HEK293 (cell line): ENCODE data around the gene SLC16A5.
A peak's percentile ranks its signal among the peaks of the same experiment; 100 is the strongest.

ENCODE experiments used
- BCL11A ChIP-seq: fragments of 450-650 bp; formaldehyde crosslinking; IDR thresholded peaks from 2 replicates; pipeline ENCODE4 v1.5.1; 2016; ENCODE audit warnings: low read depth, missing biosample characterization, missing genetic modification characterization
- EGR2 ChIP-seq: fragments of 450-650 bp; formaldehyde crosslinking; IDR thresholded peaks from 2 replicates; pipeline ENCODE4 v1.5.1; 2016; ENCODE audit warnings: low read depth, missing biosample characterization, missing genetic modification characterization
- FEZF1 ChIP-seq: fragments of 450-650 bp; formaldehyde crosslinking; IDR thresholded peaks from 2 replicates; pipeline ENCODE4 v1.5.1; 2016; ENCODE audit warnings: missing biosample characterization, missing genetic modification characterization
- GLIS2 ChIP-seq: fragments of 450-650 bp; formaldehyde crosslinking; IDR thresholded peaks from 2 replicates; pipeline ENCODE4 v1.5.1; 2016; ENCODE audit warnings: missing biosample characterization, missing genetic modification characterization
- IKZF3 ChIP-seq: fragments of 450-650 bp; IDR thresholded peaks from 2 replicates; pipeline ENCODE4 v1.5.0; 2018; ENCODE audit warnings: missing biosample characterization, mild to moderate bottlenecking, missing genetic modification characterization, moderate library complexity
- MZF1 ChIP-seq: fragments of 450-650 bp; formaldehyde crosslinking; IDR thresholded peaks from 2 replicates; pipeline ENCODE4 v1.5.1; 2017; ENCODE audit warnings: missing biosample characterization, missing genetic modification characterization, borderline replicate concordance
- OSR2 ChIP-seq: fragments of 450-650 bp; formaldehyde crosslinking; IDR thresholded peaks from 2 replicates; pipeline ENCODE4 v1.5.1; 2016; ENCODE audit warnings: missing biosample characterization, missing genetic modification characterization
- PRDM1 ChIP-seq: fragments of 450-650 bp; formaldehyde crosslinking; IDR thresholded peaks from 2 replicates; pipeline ENCODE4; 2016; ENCODE audit warnings: missing biosample characterization, missing genetic modification characterization
- RBAK ChIP-seq: fragments of 450-650 bp; formaldehyde crosslinking; IDR thresholded peaks from 2 replicates; pipeline ENCODE4 v1.5.1; 2016; ENCODE audit warnings: missing biosample characterization, missing genetic modification characterization
- SP2 ChIP-seq: fragments of 450-650 bp; formaldehyde crosslinking; IDR thresholded peaks from 2 replicates; pipeline ENCODE4 v1.5.1; 2016; ENCODE audit warnings: missing biosample characterization, missing genetic modification characterization
- SP3 ChIP-seq: fragments of 450-650 bp; formaldehyde crosslinking; IDR thresholded peaks from 2 replicates; pipeline ENCODE4 v1.5.1; 2016; ENCODE audit warnings: missing biosample characterization, missing genetic modification characterization
- TRIM28 ChIP-seq: IDR thresholded peaks from 2 replicates; pipeline ENCODE4 v1.6.1; 2011; ENCODE audit warnings: low read length, control low read depth, borderline replicate concordance
- ZBTB7A ChIP-seq: fragments of 450-650 bp; formaldehyde crosslinking; IDR thresholded peaks from 2 replicates; pipeline ENCODE4 v1.5.1; 2016; ENCODE audit warnings: low read depth, missing biosample characterization, missing genetic modification characterization
- ZFHX2 ChIP-seq: fragments of 450-650 bp; formaldehyde crosslinking; conservative IDR thresholded peaks from 2 replicates; pipeline ENCODE4 v1.5.1; 2016; ENCODE audit warnings: missing biosample characterization, missing genetic modification characterization
- ZFP41 ChIP-seq: fragments of 450-650 bp; formaldehyde crosslinking; IDR thresholded peaks from 2 replicates; pipeline ENCODE4 v1.5.1; 2016; ENCODE audit warnings: missing biosample characterization, missing genetic modification characterization, borderline replicate concordance
- ZFP69B ChIP-seq: fragments of 450-650 bp; formaldehyde crosslinking; IDR thresholded peaks from 2 replicates; pipeline ENCODE4 v1.5.1; 2016; ENCODE audit warnings: missing biosample characterization, missing genetic modification characterization
- ZNF146 ChIP-seq: fragments of 450-650 bp; formaldehyde crosslinking; IDR thresholded peaks from 2 replicates; pipeline ENCODE4 v1.5.1; 2016; ENCODE audit warnings: missing biosample characterization, missing genetic modification characterization
- ZNF202 ChIP-seq: fragments of 450-650 bp; formaldehyde crosslinking; IDR thresholded peaks from 2 replicates; pipeline ENCODE4 v1.5.1; 2016; ENCODE audit warnings: missing biosample characterization, missing genetic modification characterization, borderline replicate concordance
- ZNF24 ChIP-seq: fragments of 450-650 bp; formaldehyde crosslinking; IDR thresholded peaks from 2 replicates; pipeline ENCODE4 v1.5.1; 2016; ENCODE audit warnings: missing biosample characterization, missing genetic modification characterization
- ZNF423 ChIP-seq: fragments of 450-650 bp; formaldehyde crosslinking; IDR thresholded peaks from 2 replicates; pipeline ENCODE4 v1.5.1; 2016; ENCODE audit warnings: missing biosample characterization, missing genetic modification characterization
- ZNF473 ChIP-seq: fragments of 450-650 bp; formaldehyde crosslinking; IDR thresholded peaks from 2 replicates; pipeline ENCODE4 v1.5.1; 2017; ENCODE audit warnings: missing biosample characterization, missing genetic modification characterization
- ZNF48 ChIP-seq: fragments of 450-650 bp; formaldehyde crosslinking; IDR thresholded peaks from 2 replicates; pipeline ENCODE4 v1.5.1; 2016; ENCODE audit warnings: missing biosample characterization, missing genetic modification characterization
- ZNF621 ChIP-seq: fragments of 450-650 bp; formaldehyde crosslinking; IDR thresholded peaks from 2 replicates; pipeline ENCODE4 v1.5.1; 2017; ENCODE audit warnings: missing biosample characterization, missing genetic modification characterization
- ZNF747 ChIP-seq: fragments of 450-650 bp; formaldehyde crosslinking; IDR thresholded peaks from 2 replicates; pipeline ENCODE4 v1.5.1; 2016; ENCODE audit warnings: missing biosample characterization, missing genetic modification characterization
- ZNF777 ChIP-seq: fragments of 450-650 bp; formaldehyde crosslinking; IDR thresholded peaks from 2 replicates; pipeline ENCODE4 v1.5.1; 2017; ENCODE audit warnings: missing biosample characterization, missing genetic modification characterization, borderline replicate concordance
- TF ChIP-seq, protein P1 (sequence below): fragments of 450-650 bp; formaldehyde crosslinking; IDR thresholded peaks from 2 replicates; pipeline ENCODE4 v1.5.1; 2016; ENCODE audit warnings: missing biosample characterization, missing genetic modification characterization, low read depth
- TF ChIP-seq, protein P2 (sequence below): fragments of 450-650 bp; formaldehyde crosslinking; IDR thresholded peaks from 2 replicates; pipeline ENCODE4 v1.5.1; 2016; ENCODE audit warnings: missing biosample characterization, missing genetic modification characterization
- TF ChIP-seq, protein P3 (sequence below): fragments of 450-650 bp; formaldehyde crosslinking; IDR thresholded peaks from 2 replicates; pipeline ENCODE4 v1.5.1; 2016; ENCODE audit warnings: missing biosample characterization, missing genetic modification characterization
- TF ChIP-seq, protein P4 (sequence below): fragments of 450-650 bp; formaldehyde crosslinking; optimal IDR thresholded peaks from 2 replicates; pipeline ENCODE3; 2016; ENCODE audit warnings: missing biosample characterization, mild to moderate bottlenecking, missing genetic modification characterization
- TF ChIP-seq, protein P5 (sequence below): fragments of 450-650 bp; formaldehyde crosslinking; IDR thresholded peaks from 2 replicates; pipeline ENCODE4 v1.5.1; 2016; ENCODE audit warnings: missing biosample characterization, missing genetic modification characterization
- TF ChIP-seq, protein P6 (sequence below): fragments of 450-650 bp; IDR thresholded peaks from 2 replicates; pipeline ENCODE4 v1.5.1; 2018; ENCODE audit warnings: missing biosample characterization, mild to moderate bottlenecking, missing genetic modification characterization

Gene SLC16A5

DNA sequence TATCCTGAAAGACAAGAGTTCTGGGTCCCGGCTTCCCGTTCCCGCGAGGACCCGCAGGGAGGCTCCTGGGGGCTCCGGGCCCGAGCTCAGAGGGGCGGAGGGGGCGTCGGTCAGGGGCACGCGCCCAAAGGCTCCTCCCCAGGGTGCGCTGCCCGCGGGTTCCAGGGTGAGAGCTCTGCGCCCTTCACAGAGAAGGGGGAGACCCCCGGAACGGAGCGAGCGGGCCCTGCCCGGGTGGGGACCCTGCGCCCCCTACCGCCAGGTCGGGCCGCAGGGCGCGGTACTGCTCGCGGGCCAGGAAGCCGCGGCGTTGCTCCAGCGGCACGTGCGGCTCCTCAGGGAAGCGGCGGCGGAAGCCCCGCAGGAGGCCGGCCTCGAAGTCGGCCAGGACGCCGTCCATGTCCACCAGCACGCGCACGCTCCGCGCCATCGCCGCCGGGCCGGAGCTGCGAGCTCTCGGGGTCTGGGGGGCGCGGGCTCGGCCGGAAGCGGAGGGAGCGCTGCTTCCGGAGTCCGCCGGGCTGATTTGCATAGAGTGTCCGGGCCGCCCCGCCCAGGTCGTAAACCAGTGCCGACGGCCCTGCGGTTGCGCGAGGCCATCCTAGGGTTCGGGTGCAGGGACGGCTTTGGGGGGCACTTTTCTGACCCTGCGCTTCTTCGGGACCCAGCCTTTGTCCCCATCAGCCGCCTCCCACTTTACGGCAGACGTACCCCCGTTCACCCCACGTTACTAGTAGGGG lies 43.7 kb downstream of the SLC16A5 start, which contains the start of gene NT5C (continued):
- TF ChIP-seq, protein P1, sequence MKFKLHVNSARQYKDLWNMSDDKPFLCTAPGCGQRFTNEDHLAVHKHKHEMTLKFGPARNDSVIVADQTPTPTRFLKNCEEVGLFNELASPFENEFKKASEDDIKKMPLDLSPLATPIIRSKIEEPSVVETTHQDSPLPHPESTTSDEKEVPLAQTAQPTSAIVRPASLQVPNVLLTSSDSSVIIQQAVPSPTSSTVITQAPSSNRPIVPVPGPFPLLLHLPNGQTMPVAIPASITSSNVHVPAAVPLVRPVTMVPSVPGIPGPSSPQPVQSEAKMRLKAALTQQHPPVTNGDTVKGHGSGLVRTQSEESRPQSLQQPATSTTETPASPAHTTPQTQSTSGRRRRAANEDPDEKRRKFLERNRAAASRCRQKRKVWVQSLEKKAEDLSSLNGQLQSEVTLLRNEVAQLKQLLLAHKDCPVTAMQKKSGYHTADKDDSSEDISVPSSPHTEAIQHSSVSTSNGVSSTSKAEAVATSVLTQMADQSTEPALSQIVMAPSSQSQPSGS (tag by site-specific recombination), result no peak
- peak; percentile 70 for TF ChIP-seq ZBTB7A (tag by site-specific recombination)
- TF ChIP-seq ZNF202 (tag by site-specific recombination), result no peak
- TF ChIP-seq, protein P2, sequence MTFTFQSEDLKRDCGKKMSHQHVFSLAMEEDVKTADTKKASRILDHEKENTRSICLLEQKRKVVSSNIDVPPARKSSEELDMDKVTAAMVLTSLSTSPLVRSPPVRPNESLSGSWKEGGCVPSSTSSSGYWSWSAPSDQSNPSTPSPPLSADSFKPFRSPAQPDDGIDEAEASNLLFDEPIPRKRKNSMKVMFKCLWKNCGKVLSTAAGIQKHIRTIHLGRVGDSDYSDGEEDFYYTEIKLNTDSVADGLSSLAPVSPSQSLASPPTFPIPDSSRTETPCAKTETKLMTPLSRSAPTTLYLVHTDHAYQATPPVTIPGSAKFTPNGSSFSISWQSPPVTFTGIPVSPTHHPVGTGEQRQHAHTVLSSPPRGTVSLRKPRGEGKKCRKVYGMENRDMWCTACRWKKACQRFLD (tag by site-specific recombination), result no peak
- no peak; the same call in 1 of the 2 replicates for TF ChIP-seq ZNF777 (tag by site-specific recombination)
- TF ChIP-seq ZFHX2 (tag by site-specific recombination), result no peak
- TF ChIP-seq RBAK (tag by site-specific recombination), result no peak
- no peak for TF ChIP-seq ZNF621
- no peak for TF ChIP-seq ZNF24 (tag by site-specific recombination)
- TF ChIP-seq SP3 (tag by site-specific recombination), result peak; percentile 49
- TF ChIP-seq MZF1 (tag by site-specific recombination), result no peak
- TF ChIP-seq OSR2, result 0 out of 2 replicates have a peak, but pooled peaks have one; percentile 39
- no peak for TF ChIP-seq ZNF48 (tag by site-specific recombination)
- TF ChIP-seq FEZF1 (tag by site-specific recombination), result no peak
- no peak for TF ChIP-seq ZNF747 (tag by site-specific recombination)
- no peak for TF ChIP-seq TRIM28
- TF ChIP-seq, protein P3, sequence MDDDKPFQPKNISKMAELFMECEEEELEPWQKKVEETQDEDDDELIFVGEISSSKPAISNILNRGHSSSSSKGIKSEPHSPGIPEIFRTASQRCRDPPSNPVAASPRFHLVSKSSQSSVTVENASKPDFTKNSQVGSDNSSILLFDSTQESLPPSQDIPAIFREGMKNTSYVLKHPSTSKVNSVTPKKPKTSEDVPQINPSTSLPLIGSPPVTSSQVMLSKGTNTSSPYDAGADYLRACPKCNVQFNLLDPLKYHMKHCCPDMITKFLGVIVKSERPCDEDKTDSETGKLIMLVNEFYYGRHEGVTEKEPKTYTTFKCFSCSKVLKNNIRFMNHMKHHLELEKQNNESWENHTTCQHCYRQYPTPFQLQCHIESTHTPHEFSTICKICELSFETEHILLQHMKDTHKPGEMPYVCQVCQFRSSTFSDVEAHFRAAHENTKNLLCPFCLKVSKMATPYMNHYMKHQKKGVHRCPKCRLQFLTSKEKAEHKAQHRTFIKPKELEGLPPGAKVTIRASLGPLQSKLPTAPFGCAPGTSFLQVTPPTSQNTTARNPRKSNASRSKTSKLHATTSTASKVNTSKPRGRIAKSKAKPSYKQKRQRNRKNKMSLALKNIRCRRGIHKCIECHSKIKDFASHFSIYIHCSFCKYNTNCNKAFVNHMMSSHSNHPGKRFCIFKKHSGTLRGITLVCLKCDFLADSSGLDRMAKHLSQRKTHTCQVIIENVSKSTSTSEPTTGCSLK (tag by site-specific recombination), result no peak
- peak; percentile 94 for TF ChIP-seq GLIS2 (tag by site-specific recombination)
- no peak for TF ChIP-seq EGR2 (tag by site-specific recombination)
- TF ChIP-seq, protein P4, sequence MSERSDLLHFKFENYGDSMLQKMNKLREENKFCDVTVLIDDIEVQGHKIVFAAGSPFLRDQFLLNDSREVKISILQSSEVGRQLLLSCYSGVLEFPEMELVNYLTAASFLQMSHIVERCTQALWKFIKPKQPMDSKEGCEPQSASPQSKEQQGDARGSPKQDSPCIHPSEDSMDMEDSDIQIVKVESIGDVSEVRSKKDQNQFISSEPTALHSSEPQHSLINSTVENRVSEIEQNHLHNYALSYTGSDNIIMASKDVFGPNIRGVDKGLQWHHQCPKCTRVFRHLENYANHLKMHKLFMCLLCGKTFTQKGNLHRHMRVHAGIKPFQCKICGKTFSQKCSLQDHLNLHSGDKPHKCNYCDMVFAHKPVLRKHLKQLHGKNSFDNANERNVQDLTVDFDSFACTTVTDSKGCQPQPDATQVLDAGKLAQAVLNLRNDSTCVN (tag by site-specific recombination), result peak; percentile 92
- no peak for TF ChIP-seq ZFP69B (tag by site-specific recombination)
- TF ChIP-seq BCL11A (tag by site-specific recombination), result no peak
- TF ChIP-seq, protein P5, sequence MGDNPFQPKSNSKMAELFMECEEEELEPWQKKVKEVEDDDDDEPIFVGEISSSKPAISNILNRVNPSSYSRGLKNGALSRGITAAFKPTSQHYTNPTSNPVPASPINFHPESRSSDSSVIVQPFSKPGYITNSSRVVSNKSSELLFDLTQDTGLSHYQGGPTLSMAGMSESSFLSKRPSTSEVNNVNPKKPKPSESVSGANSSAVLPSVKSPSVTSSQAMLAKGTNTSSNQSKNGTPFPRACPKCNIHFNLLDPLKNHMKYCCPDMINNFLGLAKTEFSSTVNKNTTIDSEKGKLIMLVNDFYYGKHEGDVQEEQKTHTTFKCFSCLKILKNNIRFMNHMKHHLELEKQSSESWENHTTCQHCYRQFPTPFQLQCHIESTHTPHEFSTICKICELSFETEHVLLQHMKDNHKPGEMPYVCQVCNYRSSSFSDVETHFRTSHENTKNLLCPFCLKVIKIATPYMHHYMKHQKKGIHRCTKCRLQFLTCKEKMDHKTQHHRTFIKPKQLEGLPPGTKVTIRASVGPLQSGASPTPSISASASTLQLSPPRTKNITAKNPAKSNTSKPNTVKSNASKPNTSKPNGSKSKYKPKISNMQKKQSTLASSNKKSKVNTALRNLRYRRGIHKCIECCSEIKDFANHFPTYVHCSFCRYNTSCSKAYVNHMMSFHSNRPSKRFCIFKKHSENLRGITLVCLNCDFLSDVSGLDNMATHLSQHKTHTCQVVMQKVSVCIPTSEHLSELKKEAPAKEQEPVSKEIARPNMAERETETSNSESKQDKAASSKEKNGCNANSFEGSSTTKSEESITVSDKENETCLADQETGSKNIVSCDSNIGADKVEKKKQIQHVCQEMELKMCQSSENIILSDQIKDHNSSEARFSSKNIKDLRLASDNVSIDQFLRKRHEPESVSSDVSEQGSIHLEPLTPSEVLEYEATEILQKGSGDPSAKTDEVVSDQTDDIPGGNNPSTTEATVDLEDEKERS (tag by site-specific recombination), result no peak
- TF ChIP-seq, protein P6, sequence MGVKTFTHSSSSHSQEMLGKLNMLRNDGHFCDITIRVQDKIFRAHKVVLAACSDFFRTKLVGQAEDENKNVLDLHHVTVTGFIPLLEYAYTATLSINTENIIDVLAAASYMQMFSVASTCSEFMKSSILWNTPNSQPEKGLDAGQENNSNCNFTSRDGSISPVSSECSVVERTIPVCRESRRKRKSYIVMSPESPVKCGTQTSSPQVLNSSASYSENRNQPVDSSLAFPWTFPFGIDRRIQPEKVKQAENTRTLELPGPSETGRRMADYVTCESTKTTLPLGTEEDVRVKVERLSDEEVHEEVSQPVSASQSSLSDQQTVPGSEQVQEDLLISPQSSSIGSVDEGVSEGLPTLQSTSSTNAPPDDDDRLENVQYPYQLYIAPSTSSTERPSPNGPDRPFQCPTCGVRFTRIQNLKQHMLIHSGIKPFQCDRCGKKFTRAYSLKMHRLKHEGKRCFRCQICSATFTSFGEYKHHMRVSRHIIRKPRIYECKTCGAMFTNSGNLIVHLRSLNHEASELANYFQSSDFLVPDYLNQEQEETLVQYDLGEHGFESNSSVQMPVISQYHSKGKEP, result peak; percentile 44
- peak; percentile 68 for TF ChIP-seq ZNF423 (tag by site-specific recombination)
- TF ChIP-seq ZNF473 (tag by site-specific recombination), result no peak
- no peak for TF ChIP-seq ZFP41 (tag by site-specific recombination)
- peak; percentile 31 for TF ChIP-seq SP2 (tag by site-specific recombination)
- no peak for TF ChIP-seq ZNF146 (tag by site-specific recombination)
- TF ChIP-seq PRDM1, result no peak
- peak; percentile 80 for TF ChIP-seq IKZF3 (tag by site-specific recombination)
